Liver (tissue), 3 donors: Measurements from ENCODE around the gene RTP5.

Source experiments
- FOXA1 ChIP-seq: IDR thresholded peaks from 2 replicates; pipeline ENCODE4 v1.6.1; 2016; ENCODE audit warnings: antibody characterized with exemption
- FOXA2 ChIP-seq: IDR thresholded peaks from 2 replicates; pipeline ENCODE4 v1.6.1; 2016; ENCODE audit warnings: antibody characterized with exemption
- GABPA ChIP-seq, 2 donors: IDR thresholded peaks in 1 of 2; conservative IDR thresholded peaks in 1 of 2; 2 replicates each; pipeline ENCODE4 v1.6.1; 2016; ENCODE audit warnings: antibody characterized with exemption in 2 of 2, mild to moderate bottlenecking in 1 of 2, moderate library complexity in 1 of 2
- HNF4A ChIP-seq, 2 donors: conservative IDR thresholded peaks; 2 replicates each; pipeline ENCODE4 v1.6.1; 2016; ENCODE audit warnings: antibody characterized with exemption in 2 of 2, mild to moderate bottlenecking in 2 of 2
- RAD21 ChIP-seq, 2 donors: IDR thresholded peaks; 2 replicates each; pipeline ENCODE4 v1.6.1; 2016; ENCODE audit warnings: antibody characterized with exemption in 2 of 2, mild to moderate bottlenecking in 2 of 2
- RXRA ChIP-seq, 2 donors: IDR thresholded peaks; 2 replicates each; pipeline ENCODE4 v1.6.1; 2017 to 2018; ENCODE audit warnings: antibody characterized with exemption in 2 of 2, mild to moderate bottlenecking in 1 of 2
- SP1 ChIP-seq: IDR thresholded peaks from 2 replicates; pipeline ENCODE4 v1.6.1; 2018; ENCODE audit warnings: antibody characterized with exemption, mild to moderate bottlenecking
- TF ChIP-seq, protein P1 (sequence below): IDR thresholded peaks from 2 replicates; pipeline ENCODE4 v1.6.1; 2016; ENCODE audit warnings: antibody characterized with exemption, mild to moderate bottlenecking
- TF ChIP-seq, protein P2 (sequence below): fragments of 150-350 bp; IDR thresholded peaks from 2 replicates; pipeline ENCODE4 v1.5.1; 2017; ENCODE audit warnings: improper control_type of control experiment, low read depth, low read length; ENCODE audit not compliant: missing input control
- TF ChIP-seq, protein P3 (sequence below): IDR thresholded peaks from 2 replicates; pipeline ENCODE4 v1.6.1; 2016; ENCODE audit warnings: antibody characterized with exemption
- TF ChIP-seq, protein P4 (sequence below): IDR thresholded peaks from 2 replicates; pipeline ENCODE4 v1.6.1; 2016; ENCODE audit warnings: antibody characterized with exemption
- donor health status: healthy.
- donor health status: healthy.

- TF ChIP-seq, protein P1, sequence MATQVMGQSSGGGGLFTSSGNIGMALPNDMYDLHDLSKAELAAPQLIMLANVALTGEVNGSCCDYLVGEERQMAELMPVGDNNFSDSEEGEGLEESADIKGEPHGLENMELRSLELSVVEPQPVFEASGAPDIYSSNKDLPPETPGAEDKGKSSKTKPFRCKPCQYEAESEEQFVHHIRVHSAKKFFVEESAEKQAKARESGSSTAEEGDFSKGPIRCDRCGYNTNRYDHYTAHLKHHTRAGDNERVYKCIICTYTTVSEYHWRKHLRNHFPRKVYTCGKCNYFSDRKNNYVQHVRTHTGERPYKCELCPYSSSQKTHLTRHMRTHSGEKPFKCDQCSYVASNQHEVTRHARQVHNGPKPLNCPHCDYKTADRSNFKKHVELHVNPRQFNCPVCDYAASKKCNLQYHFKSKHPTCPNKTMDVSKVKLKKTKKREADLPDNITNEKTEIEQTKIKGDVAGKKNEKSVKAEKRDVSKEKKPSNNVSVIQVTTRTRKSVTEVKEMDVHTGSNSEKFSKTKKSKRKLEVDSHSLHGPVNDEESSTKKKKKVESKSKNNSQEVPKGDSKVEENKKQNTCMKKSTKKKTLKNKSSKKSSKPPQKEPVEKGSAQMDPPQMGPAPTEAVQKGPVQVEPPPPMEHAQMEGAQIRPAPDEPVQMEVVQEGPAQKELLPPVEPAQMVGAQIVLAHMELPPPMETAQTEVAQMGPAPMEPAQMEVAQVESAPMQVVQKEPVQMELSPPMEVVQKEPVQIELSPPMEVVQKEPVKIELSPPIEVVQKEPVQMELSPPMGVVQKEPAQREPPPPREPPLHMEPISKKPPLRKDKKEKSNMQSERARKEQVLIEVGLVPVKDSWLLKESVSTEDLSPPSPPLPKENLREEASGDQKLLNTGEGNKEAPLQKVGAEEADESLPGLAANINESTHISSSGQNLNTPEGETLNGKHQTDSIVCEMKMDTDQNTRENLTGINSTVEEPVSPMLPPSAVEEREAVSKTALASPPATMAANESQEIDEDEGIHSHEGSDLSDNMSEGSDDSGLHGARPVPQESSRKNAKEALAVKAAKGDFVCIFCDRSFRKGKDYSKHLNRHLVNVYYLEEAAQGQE, result no peak
- TF ChIP-seq, protein P2, sequence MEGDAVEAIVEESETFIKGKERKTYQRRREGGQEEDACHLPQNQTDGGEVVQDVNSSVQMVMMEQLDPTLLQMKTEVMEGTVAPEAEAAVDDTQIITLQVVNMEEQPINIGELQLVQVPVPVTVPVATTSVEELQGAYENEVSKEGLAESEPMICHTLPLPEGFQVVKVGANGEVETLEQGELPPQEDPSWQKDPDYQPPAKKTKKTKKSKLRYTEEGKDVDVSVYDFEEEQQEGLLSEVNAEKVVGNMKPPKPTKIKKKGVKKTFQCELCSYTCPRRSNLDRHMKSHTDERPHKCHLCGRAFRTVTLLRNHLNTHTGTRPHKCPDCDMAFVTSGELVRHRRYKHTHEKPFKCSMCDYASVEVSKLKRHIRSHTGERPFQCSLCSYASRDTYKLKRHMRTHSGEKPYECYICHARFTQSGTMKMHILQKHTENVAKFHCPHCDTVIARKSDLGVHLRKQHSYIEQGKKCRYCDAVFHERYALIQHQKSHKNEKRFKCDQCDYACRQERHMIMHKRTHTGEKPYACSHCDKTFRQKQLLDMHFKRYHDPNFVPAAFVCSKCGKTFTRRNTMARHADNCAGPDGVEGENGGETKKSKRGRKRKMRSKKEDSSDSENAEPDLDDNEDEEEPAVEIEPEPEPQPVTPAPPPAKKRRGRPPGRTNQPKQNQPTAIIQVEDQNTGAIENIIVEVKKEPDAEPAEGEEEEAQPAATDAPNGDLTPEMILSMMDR, result no peak
- TF ChIP-seq FOXA1, result no peak
- TF ChIP-seq, protein P3, sequence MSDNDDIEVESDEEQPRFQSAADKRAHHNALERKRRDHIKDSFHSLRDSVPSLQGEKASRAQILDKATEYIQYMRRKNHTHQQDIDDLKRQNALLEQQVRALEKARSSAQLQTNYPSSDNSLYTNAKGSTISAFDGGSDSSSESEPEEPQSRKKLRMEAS, result no peak
- no peak for TF ChIP-seq RXRA (IDR thresholded peaks at IDR 0.05)
- TF ChIP-seq, protein P4, sequence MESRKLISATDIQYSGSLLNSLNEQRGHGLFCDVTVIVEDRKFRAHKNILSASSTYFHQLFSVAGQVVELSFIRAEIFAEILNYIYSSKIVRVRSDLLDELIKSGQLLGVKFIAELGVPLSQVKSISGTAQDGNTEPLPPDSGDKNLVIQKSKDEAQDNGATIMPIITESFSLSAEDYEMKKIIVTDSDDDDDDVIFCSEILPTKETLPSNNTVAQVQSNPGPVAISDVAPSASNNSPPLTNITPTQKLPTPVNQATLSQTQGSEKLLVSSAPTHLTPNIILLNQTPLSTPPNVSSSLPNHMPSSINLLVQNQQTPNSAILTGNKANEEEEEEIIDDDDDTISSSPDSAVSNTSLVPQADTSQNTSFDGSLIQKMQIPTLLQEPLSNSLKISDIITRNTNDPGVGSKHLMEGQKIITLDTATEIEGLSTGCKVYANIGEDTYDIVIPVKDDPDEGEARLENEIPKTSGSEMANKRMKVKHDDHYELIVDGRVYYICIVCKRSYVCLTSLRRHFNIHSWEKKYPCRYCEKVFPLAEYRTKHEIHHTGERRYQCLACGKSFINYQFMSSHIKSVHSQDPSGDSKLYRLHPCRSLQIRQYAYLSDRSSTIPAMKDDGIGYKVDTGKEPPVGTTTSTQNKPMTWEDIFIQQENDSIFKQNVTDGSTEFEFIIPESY, result no peak
- no peak for TF ChIP-seq GABPA (IDR thresholded peaks at IDR 0.05 in 1 of 2, conservative IDR thresholded peaks at IDR 0.05 in 1 of 2)
- TF ChIP-seq SP1, result no peak
- no peak for TF ChIP-seq RAD21 (IDR thresholded peaks at IDR 0.05)
- no peak for TF ChIP-seq FOXA2
- TF ChIP-seq HNF4A (conservative IDR thresholded peaks at IDR 0.05), result no peak
These were observed 17.2 kb upstream of the RTP5 start for GRCh38 chr2:241852116-241852980.
